Ammon's horn (tissue), 1 donor: ENCODE measurements around the gene PMIS2.

Experiments used
- DNase-seq: peaks from one replicate; pipeline ENCODE4 v3.0.0-alpha.2; 2016; ENCODE audit warnings: low spot score

PMIS2 gene

GRCh38 chr19:35633727-35634440, 47.9 kb downstream of the PMIS2 start:
- no peak for DNase-seq

GRCh38 chr19:35636651-35637050, 50.7 kb downstream of the PMIS2 start:
- DNase-seq, result no peak
